EH (cell line): Measurements from ENCODE around the gene SAA4.
"Not testable (repeated sequence)": the region's sequence is repeated elsewhere in the genome, so short reads cannot be mapped to it uniquely, and the experiment has no call there.

Experiments
- DNase-seq: peaks from one replicate; pipeline ENCODE4 v3.0.0-alpha.2; 2015; ENCODE audit warnings: low read depth

SAA4 gene

DNA sequence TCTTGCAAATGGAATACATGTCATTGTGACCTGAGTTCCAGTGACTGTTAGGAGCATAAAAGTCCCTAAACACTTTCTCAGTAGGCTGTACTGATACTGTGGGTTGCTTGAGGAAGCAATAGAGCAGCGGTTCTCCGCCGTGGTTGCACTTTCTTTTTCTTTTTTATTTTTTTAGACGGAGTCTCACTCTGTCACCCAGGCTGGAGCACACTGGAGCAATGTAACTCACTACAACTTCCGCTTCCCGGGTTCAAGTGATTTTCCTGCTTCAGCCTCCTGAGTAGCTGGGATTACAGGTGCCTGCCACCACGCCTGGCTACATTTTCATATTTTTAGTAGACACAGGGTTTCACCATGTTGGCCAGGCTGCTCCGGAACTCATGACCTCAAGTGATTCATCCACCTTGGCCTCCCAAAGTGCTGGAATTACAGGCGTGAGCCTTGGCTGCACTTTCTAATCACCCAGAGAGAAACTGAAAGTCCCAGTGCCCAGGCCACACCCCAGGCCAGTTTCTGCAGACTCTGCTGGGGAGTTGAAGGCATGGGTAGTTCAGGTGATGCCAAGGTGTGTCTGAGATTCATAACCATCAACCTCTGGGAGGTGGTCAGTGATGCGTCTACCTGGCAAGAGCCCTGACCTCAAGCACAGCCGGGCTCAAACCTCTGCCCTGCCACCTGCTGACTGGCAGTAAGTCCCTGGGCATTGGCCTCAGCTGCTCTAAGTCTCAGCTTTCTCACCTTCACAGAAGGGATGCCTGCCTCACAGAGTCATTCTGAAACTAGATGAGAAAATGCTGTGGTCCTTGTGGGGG, 10.0 kb upstream of the SAA4 start:
- not testable (repeated sequence) for DNase-seq

DNA sequence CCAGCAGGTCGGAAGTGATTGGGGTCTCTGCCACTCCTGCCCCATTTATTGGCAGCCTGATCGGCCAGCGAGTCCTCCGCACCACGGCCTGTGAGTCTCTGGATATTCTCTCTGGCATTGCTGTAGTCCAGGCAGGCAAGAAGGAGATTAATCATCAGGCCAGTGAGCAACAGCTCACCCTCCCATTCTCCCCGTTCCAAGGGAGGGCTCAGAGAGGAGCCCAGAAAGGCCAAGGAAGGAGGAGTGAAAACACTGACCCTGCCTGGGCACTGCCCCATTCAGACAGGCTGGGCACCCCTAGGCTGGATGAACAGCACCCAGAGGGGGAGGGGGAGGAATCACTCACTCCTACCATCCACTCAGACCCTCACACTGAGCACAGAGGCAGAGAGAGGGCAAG, 8.8 kb upstream of the SAA4 start:
- peak; percentile 19 for DNase-seq

DNA sequence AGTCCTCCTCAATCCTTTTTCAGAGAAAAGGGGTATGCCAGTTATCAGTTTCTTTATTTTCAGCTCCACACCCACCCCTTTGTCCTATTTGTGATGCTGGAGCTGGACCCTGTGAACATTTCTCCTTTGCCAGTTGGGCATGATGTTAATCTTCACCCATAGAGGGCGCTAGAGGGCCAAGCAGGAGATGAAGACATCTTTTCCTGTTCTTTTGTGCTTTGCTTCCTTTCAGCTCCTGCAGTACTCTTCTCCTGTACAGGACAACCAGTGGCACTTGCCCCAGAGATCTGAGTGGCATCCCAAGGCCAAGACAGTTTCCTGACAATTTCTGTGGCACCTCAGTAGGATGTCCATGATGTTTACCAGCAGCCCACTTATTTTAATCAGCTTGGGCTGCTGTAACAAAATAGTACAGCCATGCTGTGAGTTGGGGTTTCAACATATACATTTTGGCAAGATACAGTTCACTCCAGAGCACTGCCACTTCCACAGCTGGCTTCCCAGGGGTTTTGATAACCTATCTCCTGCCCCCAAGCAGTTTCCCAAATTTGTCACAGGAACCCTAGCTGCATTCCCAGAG, 7.3 kb upstream of the SAA4 start:
- peak; percentile 77 for DNase-seq

DNA sequence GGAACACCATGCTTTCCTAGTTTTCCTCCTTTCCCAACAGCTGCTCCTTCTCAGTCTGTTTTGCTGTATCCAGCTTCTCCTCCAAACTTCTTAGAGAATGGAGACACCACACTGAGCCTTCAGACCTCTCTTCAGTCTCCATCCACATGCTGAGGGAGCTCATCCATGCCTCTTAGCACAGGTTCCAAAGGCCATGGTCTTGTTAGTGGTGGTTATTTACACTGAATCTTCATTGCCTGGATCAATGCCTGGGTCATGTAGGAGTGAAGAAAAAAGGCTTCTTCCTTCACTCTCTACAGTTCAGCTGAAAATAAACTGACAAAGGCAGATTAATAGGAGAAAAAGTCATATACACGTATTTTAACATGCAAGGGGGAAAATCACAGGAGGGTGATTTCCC, 3.1 kb upstream of the SAA4 start:
- DNase-seq = no peak

DNA sequence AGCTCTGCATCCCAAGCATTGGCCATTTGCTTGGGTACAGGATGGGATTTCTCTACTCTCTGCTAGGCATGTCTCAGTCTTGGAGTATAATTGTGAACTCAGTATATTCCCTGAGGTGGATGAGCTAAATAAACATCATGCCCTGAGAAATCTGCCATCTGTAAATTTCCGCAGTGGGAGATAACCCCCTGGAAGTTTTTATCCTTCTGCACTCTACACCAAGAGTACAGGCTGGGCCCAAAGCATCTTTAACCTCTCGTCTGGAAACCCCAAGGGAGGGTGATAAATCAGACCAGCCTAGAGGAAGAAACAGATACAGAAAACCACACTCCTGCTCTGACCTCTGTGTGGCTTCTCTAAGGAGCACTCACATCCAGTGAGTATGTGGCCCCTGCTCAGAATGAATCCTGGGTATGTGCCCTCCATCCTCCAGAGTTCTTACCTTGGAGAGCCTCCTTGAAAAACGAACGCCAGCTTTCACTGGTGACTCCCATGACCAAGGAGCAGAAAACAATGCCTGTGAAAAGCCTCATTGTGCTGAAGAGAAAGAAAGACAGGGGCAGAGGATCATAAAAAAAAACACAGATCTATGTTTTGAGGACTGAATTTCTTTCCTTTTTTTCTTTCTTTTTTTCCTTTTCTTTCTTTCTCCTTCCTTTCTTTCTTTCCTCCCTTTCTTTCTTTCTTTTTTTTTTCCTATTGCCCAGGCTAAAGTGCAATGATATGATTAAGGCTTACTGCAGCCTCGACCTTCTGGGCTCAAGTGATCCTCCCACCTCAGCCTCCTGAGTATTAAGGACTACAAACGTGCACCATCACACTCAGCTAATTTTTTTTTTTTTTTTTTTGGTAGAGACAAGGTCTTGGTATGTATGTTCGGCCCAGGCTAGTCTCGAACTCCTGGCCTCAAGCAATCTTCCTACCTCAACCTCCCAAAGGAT, 938 bp downstream of the SAA4 start:
- DNase-seq = no peak

DNA sequence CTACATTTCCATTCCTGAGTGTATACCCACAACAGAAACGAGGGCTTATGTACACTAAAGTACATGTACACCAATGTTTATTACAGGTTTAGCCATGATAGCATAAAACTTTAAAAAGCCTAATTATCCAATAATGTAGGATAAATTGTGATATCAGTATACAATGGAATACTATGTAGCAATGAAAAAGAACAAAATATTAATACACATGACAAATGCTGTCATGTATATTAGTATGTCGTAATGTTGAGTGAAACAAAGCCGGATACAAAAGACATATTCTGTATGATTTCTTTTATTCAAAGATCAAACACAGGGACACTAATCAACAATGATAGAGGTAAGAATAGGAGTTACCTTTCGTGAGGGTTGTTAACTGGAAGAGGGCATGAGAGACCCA, 2.7 kb downstream of the SAA4 start:
- DNase-seq = no peak

DNA sequence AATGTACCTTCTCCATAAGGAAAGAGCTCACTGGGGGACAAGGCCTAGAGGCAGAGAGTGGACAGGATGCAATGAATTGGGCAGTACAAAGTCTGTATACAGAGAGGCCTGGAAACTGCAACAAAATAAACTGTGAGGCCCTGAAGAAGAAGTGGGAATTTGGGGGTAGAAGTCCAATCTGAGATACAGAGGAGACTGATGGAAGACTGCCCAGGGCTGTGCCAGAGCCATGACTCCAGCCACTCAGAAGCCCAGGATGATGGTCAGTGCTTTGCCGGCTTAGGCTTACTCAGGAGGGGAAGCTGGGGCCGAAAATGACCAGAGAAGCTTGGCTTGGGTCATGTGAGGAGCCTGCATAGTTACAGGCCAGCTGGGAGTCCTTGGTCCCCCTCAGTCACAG, 5.7 kb downstream of the SAA4 start:
- no peak for DNase-seq

DNA sequence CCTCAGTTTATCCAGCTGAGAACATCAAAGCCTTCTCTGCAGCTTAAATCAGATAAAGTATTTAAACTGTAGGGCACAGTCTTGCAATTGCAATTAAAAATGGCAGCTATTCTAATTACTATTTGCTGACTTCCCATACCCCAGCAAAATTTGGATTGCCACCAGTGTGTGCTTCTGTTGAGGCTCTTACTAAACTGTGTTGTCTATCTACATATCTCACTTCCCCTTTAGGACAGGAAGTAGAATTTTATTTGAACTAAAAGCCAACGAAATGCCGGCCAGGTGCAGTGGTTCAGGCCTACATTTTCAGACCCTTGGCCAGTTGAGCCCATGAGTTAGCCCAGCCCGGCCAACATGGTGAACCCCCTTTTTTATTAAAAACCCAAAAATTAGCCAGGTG, 7.1 kb downstream of the SAA4 start:
- no peak for DNase-seq

DNA sequence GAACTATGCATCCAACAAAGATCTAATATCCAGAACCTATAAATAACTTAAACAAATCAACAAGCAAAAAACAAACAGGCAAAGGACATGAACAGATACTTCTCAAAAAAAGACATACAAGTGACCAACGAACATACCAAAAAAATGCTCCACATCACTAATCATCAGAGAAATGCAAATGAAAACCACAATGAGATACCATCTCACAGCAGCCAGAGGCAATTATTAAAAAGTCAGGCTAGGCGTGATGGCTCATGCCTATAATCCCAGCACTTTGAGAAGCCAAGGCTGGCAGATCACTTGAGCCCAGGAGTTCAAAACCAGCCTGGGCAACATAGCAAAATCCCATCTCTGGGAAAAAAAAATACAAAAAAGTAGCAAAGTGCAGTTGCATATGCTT, 10.7 kb downstream of the SAA4 start:
- DNase-seq = peak; percentile 21

DNA sequence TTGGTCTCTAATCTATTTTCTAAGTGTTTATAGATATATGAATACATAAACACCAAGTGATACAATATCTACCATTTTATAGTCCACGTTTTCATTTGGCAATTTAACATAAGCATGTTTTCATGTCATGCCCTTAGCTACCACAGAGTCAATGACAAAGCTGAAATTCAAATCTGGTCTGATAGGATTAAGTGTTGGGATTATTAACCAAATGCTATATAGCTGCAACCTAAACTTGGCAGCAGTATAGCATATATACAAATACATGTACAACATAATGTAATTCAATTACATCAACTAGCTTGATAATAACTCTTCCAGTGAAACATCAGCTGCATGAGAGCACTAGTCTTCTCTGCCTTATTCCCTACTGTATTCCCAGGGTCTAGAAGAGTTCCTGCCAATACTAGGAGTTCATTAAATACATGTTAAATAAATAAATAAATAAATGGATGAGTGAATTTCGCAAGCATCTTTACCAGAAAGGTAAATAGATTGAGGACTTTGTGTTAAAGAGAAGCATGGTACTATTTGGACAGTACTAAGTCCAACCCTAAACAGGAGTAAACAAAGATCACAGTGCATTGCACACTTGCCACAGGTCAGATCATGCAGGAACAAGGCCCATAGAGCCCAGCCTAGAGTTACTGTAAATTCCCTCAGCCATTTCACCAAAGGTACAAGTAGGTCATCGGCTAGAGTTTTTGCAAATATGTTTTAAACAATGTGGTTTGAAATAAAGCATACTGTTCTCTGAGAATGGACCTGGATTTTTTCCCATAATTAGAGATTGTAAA, 12.8 kb downstream of the SAA4 start:
- no peak for DNase-seq

DNA sequence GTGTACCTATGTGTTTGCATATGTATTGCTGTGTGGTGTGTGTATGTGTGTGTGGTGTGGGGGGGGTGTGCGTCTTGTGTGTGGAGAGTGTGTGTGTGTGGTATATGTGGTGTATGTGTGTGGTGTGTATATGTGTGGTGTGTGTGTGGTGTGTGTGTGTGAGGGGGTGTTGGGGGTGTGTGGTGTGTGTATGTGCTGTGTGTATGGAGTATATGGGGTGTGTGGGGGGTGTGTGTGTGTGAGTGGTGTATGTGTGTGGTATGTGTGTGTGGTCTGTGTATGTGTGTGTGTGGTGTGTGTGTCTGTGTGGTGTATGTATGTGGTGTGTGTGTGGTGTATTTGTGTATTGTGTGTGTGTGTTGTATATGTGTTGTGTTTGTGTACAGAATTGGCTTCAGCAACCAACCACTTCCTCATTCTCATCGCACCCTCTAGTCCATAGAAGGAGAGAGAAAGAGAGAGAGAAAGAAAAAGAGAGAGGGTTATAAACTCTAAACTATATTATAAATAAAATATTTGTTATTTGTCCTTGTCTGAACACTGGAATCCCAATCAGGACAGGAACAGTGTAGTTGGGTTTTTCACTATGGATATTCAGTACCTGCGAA, 13.7 kb downstream of the SAA4 start:
- DNase-seq = no peak

DNA sequence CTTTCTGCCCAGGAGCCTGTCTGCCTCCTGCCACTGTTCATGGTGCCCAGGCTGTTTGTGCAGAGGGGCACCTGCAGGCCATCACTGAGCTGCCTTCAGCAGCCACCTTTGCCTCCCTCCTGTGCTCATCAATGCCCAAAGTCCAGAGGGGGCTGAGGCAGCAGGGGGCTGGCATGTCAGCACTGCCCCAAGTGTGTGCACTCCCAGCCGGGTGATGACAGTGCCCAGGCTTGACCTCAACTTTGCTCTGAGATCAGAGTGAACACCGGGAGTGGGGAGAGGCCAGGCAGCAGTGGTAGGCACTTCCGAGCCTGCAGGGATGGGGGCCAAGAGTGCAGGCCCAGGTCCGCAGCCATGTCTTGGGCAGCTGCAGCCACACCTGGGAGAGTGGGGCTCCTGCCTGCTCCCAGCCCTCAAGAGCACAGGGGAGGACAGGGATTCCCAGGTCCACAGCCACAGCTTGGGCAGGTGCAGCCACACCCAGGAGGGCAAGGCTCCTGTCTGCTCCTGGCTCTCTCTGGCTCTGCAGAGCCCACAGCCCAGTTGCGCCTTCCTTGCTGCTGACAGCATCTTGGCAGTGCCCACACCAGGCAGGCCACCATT, 15.2 kb downstream of the SAA4 start:
- no peak for DNase-seq

DNA sequence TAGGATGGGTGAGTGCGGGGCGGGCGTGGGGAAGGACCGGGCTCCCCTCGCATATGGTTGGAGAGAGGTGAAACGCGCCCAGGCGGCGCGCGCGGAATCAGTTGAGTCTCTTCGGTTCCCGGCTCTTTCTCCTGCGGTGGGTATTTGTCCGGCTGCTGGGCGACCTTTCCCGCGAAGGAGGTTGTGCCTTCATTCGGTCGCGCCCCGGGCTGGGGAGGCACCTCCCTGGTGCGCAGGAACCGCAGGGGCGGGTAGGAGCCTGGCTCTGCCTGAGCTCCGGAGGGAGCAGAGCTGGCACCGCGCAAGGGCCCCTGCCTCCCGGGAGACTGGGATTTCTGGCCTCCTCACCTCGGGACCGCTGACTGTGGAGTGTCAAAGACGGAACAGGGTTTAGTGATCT, 27.5 kb downstream of the SAA4 start:
- no peak for DNase-seq

DNA sequence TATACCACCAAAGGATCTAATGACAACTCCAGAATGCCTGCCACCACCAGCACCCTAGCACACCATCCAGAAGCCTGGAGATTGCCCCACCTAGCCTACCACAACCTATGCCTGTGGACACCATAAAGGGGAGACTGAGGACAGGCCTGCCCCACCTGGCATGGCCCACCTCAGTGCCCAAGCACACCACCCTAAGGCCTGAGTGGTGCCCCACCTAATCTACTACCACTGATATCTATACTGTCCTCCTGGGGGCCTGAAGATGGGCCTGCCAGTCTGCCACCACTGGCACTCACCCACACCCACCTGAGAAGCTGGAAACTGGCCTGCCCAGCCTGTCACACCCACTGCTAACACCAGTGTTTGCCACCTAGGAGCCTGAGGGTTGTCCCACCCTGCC, 31.8 kb downstream of the SAA4 start:
- DNase-seq = no peak

DNA sequence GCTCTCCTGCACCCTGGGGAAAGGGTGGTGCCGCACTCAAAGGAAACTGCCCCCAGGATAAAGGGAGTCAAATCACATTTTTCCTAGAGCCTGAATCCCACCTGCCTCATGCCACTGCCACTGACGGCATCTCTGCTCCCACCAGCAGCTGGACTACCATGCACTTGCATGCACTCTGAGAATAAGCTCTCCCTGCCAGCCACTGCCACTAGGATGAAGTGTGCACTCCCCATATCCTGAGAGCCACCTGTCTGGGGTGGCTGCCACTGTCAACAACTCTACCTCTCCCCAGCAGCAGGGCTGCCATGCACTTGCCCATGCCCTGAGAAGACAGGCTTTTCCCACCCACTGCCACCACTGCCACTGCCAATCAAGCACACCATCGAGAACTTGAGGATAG, 32.4 kb downstream of the SAA4 start:
- no peak for DNase-seq

DNA sequence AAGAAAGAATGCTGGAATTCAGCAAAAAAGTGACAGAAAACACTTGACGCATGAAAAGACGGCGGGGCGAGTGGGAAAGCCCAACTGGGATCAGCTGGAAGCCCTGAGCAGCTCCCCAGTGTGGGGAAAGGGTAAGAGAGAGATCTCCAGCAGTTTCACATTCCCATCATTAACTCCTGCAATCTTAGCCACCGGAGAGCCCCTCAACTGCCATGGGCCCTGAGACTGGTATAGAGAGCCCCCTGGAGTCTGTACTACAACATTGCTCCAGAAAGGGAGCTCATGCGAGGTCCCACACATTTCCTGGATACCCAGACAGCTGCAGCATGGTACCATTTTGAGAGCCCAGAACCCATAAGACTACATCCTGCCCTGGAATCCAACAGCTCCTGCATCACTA, 32.9 kb downstream of the SAA4 start:
- DNase-seq = peak; percentile 24

DNA sequence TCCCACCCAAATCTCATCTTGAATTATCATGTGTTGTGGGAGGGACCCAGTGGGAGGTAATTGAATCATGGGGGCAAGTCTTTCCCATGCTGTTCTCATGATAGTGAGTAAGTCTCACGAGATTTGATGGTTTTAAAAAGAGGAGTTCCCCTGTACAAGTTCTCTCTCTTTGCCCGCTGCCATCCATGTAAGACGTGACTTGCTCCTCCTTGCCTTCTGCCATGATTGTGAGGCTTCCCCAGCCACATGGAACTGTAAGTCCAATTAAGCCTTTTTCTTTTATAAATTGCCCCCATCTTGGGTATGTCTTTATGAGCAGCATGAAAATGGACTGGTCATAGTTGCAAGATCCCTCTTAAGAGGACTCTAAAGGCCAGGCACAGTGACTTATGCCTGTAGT, 38.9 kb downstream of the SAA4 start:
- DNase-seq = not testable (repeated sequence)

DNA sequence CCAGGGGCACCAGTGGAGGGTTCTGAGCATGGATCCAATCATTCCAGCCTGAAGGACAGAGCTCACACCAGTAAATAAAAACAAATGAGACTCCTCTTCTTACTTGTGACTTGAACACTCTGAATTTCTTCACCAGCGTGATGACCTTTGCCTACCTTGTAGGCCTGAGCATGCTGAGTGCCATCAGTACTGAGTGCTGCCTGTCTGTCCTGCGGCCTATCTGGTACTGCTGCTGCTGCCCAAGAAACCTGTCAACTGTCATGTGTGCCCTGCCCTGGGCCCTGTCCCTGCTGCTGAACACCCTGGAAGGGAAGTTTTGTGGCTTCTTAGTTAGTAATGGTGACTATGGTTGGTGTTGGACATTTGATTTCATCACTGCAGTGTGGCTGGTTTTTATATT, 40.1 kb downstream of the SAA4 start:
- DNase-seq = no peak

DNA sequence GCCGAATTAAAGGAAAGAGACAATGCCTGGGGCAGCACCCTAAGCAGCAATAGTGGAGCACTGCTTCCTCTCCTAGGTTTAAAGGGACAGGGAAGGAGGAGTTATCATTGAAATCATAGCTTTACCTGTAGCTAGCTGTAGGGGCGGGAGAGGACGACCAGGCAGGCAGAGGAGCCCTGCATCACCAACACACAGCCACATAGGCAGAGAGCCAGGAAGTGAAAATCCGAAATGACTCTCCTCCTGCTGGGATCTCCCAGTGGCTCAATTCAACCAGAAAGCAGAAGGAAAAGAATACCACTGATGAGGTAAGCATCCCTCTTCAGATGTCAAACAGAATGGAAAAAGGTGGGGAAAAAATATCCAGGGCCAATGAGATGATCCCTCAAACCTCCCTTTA, 43.6 kb downstream of the SAA4 start:
- no peak for DNase-seq

DNA sequence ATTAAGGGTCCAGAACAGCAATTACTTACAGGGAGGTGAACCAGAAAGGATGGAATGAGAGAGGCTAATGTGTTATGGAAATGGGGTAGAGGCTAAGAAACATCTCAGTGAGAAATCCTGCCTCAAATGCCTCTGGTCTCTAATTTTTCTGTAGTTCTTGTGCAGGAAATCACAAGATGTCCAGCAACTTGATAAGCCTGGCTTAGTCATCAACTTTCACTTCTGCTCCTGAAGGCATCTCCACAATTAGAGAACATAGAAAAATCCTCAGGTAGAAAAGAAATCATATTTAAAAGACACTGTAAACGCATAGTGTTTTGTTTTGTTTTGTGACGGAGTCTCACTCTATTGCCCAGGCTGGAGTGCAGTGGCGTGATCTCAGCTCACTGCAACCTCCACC, 45.2 kb downstream of the SAA4 start:
- DNase-seq = no peak
